ENCODE results near the gene COL24A1. TPM values are rescaled to one million over a fixed set of nuclear protein-coding genes. Genes with fewer than 3 reads are reported as not detected.

The COL24A1 gene
- 1 to 10 TPM; 1.1 to 2.4 (median 1.3) TPM for total RNA-seq (2021; fragmentation: NEBNext Ultra II Directional; extraction: Animal tissue kit (Norgen Biotek cat#: 25700))
- long read RNA-seq, partial matches to known transcripts: 1 of 2 reads
- long read RNA-seq, other reads (novel, unspliced or antisense): 1 of 2 reads

- Mint-ChIP-seq H3K4me1 (ENCODE audit: low read depth) (peaks cover 60% of the 10 kb centered on the region), H3K36me3 (ENCODE audit: low read depth) (no peaks in the 10 kb centered on the region), H3K27me3 (ENCODE audit: insufficient read depth) (no peaks in the 10 kb centered on the region), H3K4me3 (peak within 1 kb of the TSS; percentile 87), H3K27ac (peak within 1 kb of the TSS; percentile 78), H3K9me3 (no peaks in the 10 kb centered on the region)
- TF ChIP-seq CTCF (IDR thresholded peaks at IDR 0.05): no peak
- peak; percentile 56 for DNase-seq
Observed at GRCh38 chr1:86156566-86157455, at the start of gene COL24A1. Gene COL24A1 (minus strand): TSS chr1:86156772. CDS start chr1:86156396, 376 bp downstream.

DNA sequence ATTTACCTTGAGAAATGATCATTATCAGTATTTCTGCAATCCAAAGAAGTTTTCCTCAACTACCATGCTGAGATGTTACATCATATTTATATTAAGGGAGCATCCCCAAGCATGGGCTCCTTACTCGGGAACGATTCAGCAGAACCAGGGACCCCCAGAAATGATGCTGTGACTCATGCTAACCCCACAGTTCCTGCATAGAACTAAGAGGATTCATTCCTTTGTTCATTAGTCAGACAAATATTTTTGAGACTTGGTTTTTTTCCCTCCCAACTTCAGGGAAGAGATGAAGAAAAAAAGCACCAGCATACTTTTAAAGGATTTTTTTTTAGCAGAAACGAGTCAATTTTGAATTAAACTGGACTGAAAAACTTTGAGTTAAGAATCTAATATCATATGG lies 49.2 kb upstream of the COL24A1 start:
- H3K27me3 Mint-ChIP-seq (ENCODE audit: insufficient read depth): no peaks in the 10 kb centered on the region; the same call in 1 of the 2 replicates
- peaks cover 6% of the 10 kb centered on the region for H3K4me1 Mint-ChIP-seq (ENCODE audit: low read depth)
- H3K36me3 Mint-ChIP-seq (ENCODE audit: low read depth): no peaks in the 10 kb centered on the region
- H3K9me3 Mint-ChIP-seq: no peaks in the 10 kb centered on the region
- peak; percentile 33 for DNase-seq
- H3K4me3 Mint-ChIP-seq: peak overlapping the region; percentile 32; the same call in 1 of the 2 replicates
- TF ChIP-seq CTCF (IDR thresholded peaks at IDR 0.05): no peak
- H3K27ac Mint-ChIP-seq: peak overlapping the region; percentile 43

GRCh38 chr1:86202552-86203340 lies 46.2 kb upstream of the COL24A1 start:
- Mint-ChIP-seq H3K36me3 (ENCODE audit: low read depth) (no peaks in the 10 kb centered on the region), H3K27me3 (ENCODE audit: insufficient read depth) (peaks cover 3% of the 10 kb centered on the region; the same call in 1 of the 2 replicates), H3K4me1 (ENCODE audit: low read depth) (peaks cover 6% of the 10 kb centered on the region), H3K27ac (no peak overlapping the region), H3K4me3 (no peak overlapping the region), H3K9me3 (no peaks in the 10 kb centered on the region)
- no peak for TF ChIP-seq CTCF (IDR thresholded peaks at IDR 0.05)
- no peak for DNase-seq

GRCh38 chr1:86201311-86201710 lies 44.7 kb upstream of the COL24A1 start:
- Mint-ChIP-seq H3K27me3 (ENCODE audit: insufficient read depth) (peaks cover 3% of the 10 kb centered on the region), H3K27ac (no peak overlapping the region), H3K9me3 (no peaks in the 10 kb centered on the region), H3K4me1 (ENCODE audit: low read depth) (peaks cover 6% of the 10 kb centered on the region; the same call in 1 of the 2 replicates), H3K36me3 (ENCODE audit: low read depth) (no peaks in the 10 kb centered on the region), H3K4me3 (no peak overlapping the region)
- DNase-seq: no peak
- TF ChIP-seq CTCF (IDR thresholded peaks at IDR 0.05): no peak

GRCh38 chr1:86200901-86201300 lies 44.3 kb upstream of the COL24A1 start:
- no peak for DNase-seq
- no peaks in the 10 kb centered on the region for H3K36me3 Mint-ChIP-seq (ENCODE audit: low read depth)
- TF ChIP-seq CTCF (IDR thresholded peaks at IDR 0.05): no peak
- peaks cover 6% of the 10 kb centered on the region; the same call in 1 of the 2 replicates for H3K4me1 Mint-ChIP-seq (ENCODE audit: low read depth)
- no peak overlapping the region for H3K4me3 Mint-ChIP-seq
- no peak overlapping the region for H3K27ac Mint-ChIP-seq
- H3K27me3 Mint-ChIP-seq (ENCODE audit: insufficient read depth): peaks cover 3% of the 10 kb centered on the region
- no peaks in the 10 kb centered on the region for H3K9me3 Mint-ChIP-seq
